HuH-7.5 (cell line): ENCODE measurements around the gene CERK.

Source experiments
- DNase-seq: peaks from one replicate; pipeline ENCODE4 v3.0.0; 2011; ENCODE audit warnings: low spot score

Gene CERK

GRCh38 chr22:46677323-46678002 lies 60.6 kb downstream of the CERK start:
- DNase-seq, result no peak

DNA sequence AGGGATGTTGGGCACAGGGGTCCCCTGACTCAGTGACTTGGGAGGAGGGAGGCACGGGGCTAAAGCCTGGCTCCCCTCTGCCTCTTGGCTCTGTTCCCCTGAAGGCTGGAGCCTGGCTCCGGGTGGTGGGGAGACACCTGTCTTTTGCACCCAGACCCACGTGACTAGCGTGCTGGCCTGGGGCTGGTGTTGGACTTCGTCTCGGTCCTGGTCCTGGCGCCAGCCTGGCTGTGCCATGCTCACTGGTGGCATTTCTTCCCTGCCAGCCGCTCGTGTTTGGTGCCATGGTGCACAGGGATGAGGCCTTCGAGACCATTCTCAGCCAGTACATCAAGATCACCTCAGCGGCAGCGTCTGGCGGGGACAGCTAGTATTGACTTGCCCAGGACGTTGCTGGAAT lies 61.2 kb downstream of the CERK start:
- DNase-seq, result no peak

DNA sequence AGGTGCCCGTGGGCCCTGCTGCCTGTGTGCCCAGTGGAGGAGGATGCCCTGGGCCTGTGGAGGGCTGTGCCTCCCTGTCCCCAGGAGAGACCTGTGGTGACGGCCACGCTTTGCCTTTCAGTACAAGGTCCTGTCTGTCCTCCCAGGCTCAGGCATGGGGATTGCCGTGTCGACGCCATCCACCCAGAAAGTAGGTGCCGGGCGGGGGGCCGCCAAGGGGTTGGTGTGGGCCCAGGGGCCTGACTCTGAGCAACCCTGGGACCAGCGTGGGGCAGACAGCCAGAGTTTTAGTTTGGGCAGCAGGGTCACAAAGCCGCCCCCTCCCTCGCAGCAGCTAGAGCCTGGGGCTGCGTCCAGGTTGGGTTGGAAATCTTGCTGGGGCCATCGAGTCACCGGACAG lies 61.6 kb downstream of the CERK start:
- no peak for DNase-seq

DNA sequence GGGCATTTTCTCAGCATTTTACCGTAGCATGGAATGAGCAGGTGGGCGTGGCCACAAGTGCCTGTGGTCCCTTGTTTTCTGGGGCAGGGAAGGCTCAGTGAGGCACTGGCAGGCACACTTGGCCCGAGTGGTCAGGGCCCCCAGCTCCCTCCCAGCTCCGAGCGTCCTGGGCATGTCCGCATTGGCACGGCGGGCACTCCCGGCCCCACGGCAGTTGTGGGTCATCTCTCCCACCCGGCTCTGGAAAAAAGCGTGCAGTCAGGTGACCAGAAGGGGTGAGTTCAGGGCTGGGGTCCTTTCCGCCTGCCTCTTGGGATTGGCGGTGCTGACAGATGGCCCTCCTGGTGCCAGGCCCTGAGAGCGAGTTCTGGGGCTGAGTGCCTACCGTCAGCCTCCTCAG lies 62.1 kb downstream of the CERK start:
- DNase-seq, result no peak

DNA sequence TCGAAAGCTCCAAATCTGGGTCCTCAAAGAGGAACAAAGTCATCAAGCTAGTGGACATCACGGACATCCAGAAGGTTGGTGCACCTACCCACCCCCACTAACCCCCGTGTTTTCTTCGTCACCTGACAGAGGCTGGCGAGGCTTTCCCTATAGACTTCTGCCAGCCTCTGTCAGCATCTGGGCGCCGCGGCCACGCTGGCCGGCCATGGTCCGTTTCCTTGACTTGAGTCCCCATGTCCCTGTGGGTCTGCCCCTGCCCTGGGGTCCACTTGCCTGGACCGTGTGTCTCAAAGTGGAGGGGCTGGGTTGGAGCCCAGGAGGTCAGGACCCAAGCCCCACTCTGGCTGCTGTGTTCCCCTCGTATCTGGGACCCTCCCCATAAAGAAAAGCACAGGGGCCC lies 62.6 kb downstream of the CERK start:
- no peak for DNase-seq

- no peak for DNase-seq
These were observed 63.1 kb downstream of the CERK start for GRCh38 chr22:46674906-46675305.

DNA sequence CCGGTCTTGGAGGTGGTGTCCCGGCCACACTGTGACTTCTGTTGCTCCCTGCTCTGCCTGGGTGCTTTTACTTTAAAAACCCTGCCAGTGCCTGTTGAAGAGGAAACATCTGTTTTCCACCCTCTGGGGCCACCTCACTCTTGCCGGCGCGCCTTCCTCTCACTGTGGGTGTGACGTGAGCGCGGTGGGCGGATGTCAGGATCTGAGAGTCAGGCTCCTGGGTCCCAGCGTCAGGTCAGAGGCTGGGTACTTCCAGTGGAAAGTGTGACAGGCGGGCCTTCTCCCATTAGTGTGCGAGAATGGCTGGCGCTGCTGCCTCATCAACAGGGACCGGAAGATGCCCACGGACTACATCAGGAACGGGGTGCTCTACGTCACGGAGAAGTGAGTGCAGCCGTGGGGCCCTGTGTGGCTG lies 63.7 kb downstream of the CERK start:
- DNase-seq, result no peak

DNA sequence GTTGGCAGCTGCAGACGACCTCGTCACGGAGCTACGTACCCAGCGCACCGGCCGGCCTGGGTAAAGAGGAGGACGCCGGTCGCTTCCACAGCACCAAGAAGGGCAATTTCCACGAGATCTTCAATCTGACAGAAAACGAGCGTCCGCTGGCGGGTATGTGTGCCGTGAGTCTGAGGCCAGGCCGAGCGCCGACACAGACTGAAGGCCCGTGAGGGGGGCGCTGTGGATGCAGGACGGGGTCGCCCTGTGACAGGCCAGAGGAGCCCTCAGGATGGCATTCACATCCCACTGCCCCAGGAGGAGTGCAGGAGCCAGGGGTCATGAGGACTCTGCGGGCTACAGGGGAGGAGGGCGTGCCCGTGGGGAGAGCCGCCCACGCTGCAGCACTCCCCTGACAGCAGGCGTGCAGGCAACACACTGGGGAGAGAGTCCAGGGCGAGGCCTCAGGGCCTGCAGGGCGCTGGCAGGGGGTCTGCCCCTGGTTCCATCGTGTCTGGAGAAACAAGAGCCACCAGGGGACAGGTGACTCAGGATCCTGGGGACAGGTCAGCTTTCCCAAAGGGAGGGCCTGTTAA lies 64.3 kb downstream of the CERK start:
- DNase-seq, result no peak

- DNase-seq, result no peak
These were observed 64.8 kb downstream of the CERK start for GRCh38 chr22:46673205-46673604.

DNA sequence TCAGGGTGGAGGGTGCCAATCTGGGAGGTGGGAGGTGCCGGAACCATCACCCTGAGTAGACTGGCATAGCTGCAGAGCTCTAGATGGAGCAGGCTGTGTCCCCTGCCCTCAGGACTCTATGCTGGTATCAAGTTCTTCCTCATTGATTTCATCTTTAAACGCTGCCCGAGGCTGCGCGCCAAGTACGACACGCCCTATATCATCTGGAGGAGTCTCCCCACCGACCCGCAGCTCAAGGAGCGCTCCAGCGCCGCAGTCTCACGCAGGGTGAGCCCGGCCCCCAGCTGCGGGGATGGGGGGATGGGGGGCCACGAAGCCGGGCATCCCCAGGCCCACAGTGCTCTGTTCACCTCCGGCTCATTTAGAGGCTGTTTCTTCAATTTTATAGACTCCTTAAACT lies 65.3 kb downstream of the CERK start:
- no peak for DNase-seq

- DNase-seq, result no peak
These were observed 66.1 kb downstream of the CERK start for GRCh38 chr22:46671824-46672432.

GRCh38 chr22:46669201-46669600 lies 68.9 kb downstream of the CERK start:
- no peak for DNase-seq

DNA sequence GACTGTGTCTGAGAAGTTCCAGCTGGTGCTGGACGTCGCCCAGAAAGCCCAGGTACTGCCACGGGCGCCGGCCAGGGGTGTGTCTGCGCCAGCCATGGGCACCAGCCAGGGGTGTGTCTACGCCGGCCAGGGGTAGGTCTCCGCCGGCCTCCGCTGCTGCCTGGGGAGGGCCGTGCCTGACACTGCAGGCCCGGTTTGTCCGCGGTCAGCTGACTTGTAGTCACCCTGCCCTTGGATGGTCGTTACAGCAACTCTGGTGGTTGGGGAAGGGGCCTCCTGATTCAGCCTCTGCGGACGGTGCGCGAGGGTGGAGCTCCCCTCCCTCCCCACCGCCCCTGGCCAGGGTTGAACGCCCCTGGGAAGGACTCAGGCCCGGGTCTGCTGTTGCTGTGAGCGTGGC lies 69.9 kb downstream of the CERK start:
- no peak for DNase-seq

- DNase-seq, result no peak
These were observed 70.8 kb downstream of the CERK start for GRCh38 chr22:46667245-46667623.

DNA sequence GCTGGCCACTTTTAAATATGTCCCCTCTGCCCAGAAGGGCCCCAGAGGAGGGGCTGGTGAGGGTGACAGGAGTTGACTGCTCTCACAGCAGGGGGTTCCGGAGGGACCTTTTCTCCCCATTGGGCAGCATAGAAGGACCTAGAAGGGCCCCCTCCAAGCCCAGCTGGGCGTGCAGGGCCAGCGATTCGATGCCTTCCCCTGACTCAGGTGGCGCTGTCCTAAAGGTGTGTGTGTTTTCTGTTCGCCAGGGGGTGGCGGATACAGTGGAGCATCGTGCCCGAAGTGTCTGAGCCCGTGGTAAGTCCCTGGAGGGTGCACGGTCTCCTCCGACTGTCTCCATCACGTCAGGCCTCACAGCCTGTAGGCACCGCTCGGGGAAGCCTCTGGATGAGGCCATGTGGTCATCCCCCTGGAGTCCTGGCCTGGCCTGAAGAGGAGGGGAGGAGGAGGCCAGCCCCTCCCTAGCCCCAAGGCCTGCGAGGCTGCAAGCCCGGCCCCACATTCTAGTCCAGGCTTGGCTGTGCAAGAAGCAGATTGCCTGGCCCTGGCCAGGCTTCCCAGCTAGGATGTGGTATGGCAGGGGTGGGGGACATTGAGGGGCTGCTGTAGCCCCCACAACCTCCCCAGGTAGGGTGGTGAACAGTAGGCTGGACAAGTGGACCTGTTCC lies 71.3 kb downstream of the CERK start:
- DNase-seq, result no peak

GRCh38 chr22:46665751-46666280 lies 72.2 kb downstream of the CERK start:
- no peak for DNase-seq

DNA sequence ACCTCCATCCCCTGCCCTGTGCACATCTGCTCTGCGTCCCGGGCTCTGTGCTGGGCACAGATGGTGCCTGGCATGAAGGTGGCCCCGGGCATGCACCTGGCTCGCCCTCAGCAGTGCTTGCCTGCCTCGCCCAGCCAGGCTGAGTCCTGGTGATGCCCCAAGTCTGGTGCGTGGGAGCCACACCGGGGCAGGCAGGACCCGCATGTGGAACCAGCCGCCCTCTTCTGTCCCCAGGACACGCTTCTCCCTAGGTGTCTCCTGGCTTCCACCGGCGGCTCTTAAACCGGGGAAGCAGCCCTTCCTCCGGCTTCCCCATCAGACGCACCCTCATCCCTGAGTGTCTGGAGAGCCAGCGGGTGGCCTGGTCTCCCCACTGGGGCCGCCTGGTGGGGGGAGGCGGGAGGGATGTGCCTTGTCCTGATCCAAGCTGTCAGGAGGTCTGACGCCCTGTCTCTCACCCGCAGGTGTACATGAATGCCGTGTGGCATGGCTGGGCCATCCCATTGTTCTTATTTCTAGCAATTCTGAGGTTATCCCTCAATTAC lies 72.8 kb downstream of the CERK start:
- DNase-seq, result no peak

DNA sequence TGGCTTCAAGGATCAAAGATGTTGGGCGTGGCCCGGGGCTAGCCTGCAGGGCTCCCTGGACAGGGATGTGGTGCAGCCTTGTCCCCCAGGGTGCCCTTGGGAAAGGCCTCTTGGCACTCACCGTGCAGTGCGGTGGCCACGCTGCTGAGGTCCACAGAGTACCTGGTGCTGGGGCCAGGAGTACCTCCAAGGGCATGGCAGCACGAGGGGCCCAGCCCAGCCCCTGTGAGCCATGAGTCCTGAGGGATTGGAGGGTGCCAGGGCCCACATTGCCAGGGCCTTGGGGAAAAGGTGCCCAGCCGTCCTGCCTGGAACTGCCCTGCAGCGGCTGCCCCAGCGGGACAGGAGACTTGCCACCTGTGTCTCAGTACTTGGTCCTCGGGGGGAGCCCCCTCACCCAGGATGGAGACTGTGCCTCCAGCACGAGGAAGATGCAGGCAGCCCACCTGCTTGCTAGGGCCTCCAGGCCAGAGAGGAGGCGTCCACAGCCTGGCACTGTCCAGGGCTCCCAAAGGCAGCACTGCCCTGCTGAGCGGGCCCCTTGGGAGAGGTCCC lies 73.7 kb downstream of the CERK start:
- DNase-seq, result no peak

GRCh38 chr22:46663436-46664100 lies 74.5 kb downstream of the CERK start:
- DNase-seq, result no peak

DNA sequence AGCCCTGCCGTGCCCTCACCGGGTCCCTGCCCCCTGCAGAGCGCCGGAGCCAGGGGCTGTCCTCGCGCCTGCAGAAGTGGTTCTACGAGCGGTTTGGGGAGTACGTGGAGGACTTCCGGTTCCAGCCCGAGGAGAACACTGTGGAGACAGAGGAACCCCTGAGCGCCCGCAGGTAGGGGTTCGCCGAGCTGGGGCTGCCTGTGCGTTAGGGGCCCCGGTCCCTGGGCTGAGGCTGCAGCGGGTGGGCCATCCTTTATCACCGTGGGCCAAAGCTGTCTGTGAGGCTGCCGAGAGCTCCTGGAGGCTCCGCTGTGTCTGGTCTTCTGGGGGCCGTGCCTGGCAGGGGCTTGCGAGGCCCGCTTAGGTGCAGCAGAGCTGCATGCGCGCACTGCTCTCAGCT lies 75.1 kb downstream of the CERK start:
- no peak for DNase-seq

GRCh38 chr22:46662226-46662625 lies 75.8 kb downstream of the CERK start:
- no peak for DNase-seq
